ENCODE results near the gene RNU1-2. TPM values are rescaled to one million over a fixed set of nuclear protein-coding genes. Genes with fewer than 3 reads are reported as not detected.
"Not testable (repeated sequence)": the region's sequence is repeated elsewhere in the genome, so short reads cannot be mapped to it uniquely, and the experiment has no call there.

Gene RNU1-2
- total RNA-seq, 1 donor from 2014 or later, result 2,859 TPM

GRCh38 chr1:16926491-16927073 lies 30.8 kb downstream of the RNU1-2 start:
- H3K9me3 Mint-ChIP-seq (ENCODE audit: unreplicated experiment), result no peaks in the 10 kb centered on the region
- H3K4me3 Mint-ChIP-seq (ENCODE audit: unreplicated experiment), result no peak overlapping the region
- no peak for DNase-seq (ENCODE audit: extremely low spot score, unreplicated experiment)
- no peaks in the 10 kb centered on the region for H3K36me3 Mint-ChIP-seq (ENCODE audit: unreplicated experiment)
- no peaks in the 10 kb centered on the region for H3K27me3 Mint-ChIP-seq (ENCODE audit: unreplicated experiment)
- TF ChIP-seq CTCF (IDR thresholded peaks at IDR 0.05), result no peak
- H3K4me1 Mint-ChIP-seq (ENCODE audit: unreplicated experiment), result peaks cover 13% of the 10 kb centered on the region
- H3K27ac Mint-ChIP-seq (ENCODE audit: unreplicated experiment), result no peak overlapping the region

GRCh38 chr1:16927256-16927655 lies 31.5 kb downstream of the RNU1-2 start:
- H3K27me3 Mint-ChIP-seq (ENCODE audit: unreplicated experiment), result no peaks in the 10 kb centered on the region
- peaks cover 11% of the 10 kb centered on the region for H3K4me1 Mint-ChIP-seq (ENCODE audit: unreplicated experiment)
- no peak for DNase-seq (ENCODE audit: extremely low spot score, unreplicated experiment)
- TF ChIP-seq CTCF (IDR thresholded peaks at IDR 0.05), result no peak
- no peaks in the 10 kb centered on the region for H3K9me3 Mint-ChIP-seq (ENCODE audit: unreplicated experiment)
- no peak overlapping the region for H3K27ac Mint-ChIP-seq (ENCODE audit: unreplicated experiment)
- no peak overlapping the region for H3K4me3 Mint-ChIP-seq (ENCODE audit: unreplicated experiment)
- peaks cover under 1% of the 10 kb centered on the region for H3K36me3 Mint-ChIP-seq (ENCODE audit: unreplicated experiment)

GRCh38 chr1:16927711-16928485 lies 32.1 kb downstream of the RNU1-2 start:
- no peak for TF ChIP-seq CTCF (IDR thresholded peaks at IDR 0.05)
- Mint-ChIP-seq H3K36me3 (ENCODE audit: unreplicated experiment) (peaks cover 3% of the 10 kb centered on the region), H3K27me3 (ENCODE audit: unreplicated experiment) (no peaks in the 10 kb centered on the region), H3K27ac (ENCODE audit: unreplicated experiment) (peak overlapping the region; percentile 14), H3K4me1 (ENCODE audit: unreplicated experiment) (peaks cover 13% of the 10 kb centered on the region), H3K9me3 (ENCODE audit: unreplicated experiment) (no peaks in the 10 kb centered on the region), H3K4me3 (ENCODE audit: unreplicated experiment) (no peak overlapping the region)
- no peak for DNase-seq (ENCODE audit: extremely low spot score, unreplicated experiment)

GRCh38 chr1:16929146-16930041 lies 33.6 kb downstream of the RNU1-2 start:
- not testable (repeated sequence) for DNase-seq (ENCODE audit: extremely low spot score, unreplicated experiment); H3K36me3 Mint-ChIP-seq (ENCODE audit: unreplicated experiment); H3K4me3 Mint-ChIP-seq (ENCODE audit: unreplicated experiment); H3K27me3 Mint-ChIP-seq (ENCODE audit: unreplicated experiment); H3K9me3 Mint-ChIP-seq (ENCODE audit: unreplicated experiment); H3K27ac Mint-ChIP-seq (ENCODE audit: unreplicated experiment)
- peaks cover 13% of the 10 kb centered on the region for H3K4me1 Mint-ChIP-seq (ENCODE audit: unreplicated experiment)

- H3K36me3 Mint-ChIP-seq (ENCODE audit: unreplicated experiment); H3K27me3 Mint-ChIP-seq (ENCODE audit: unreplicated experiment); H3K4me1 Mint-ChIP-seq (ENCODE audit: unreplicated experiment); H3K27ac Mint-ChIP-seq (ENCODE audit: unreplicated experiment); H3K9me3 Mint-ChIP-seq (ENCODE audit: unreplicated experiment); DNase-seq (ENCODE audit: extremely low spot score, unreplicated experiment); H3K4me3 Mint-ChIP-seq (ENCODE audit: unreplicated experiment): not testable (repeated sequence)
Observed at GRCh38 chr1:16931206-16931934, 35.6 kb downstream of the RNU1-2 start.

- H3K27me3 Mint-ChIP-seq (ENCODE audit: unreplicated experiment); H3K9me3 Mint-ChIP-seq (ENCODE audit: unreplicated experiment); H3K4me3 Mint-ChIP-seq (ENCODE audit: unreplicated experiment); H3K4me1 Mint-ChIP-seq (ENCODE audit: unreplicated experiment); H3K27ac Mint-ChIP-seq (ENCODE audit: unreplicated experiment); DNase-seq (ENCODE audit: extremely low spot score, unreplicated experiment): not testable (repeated sequence)
- H3K36me3 Mint-ChIP-seq (ENCODE audit: unreplicated experiment), result peaks cover 11% of the 10 kb centered on the region
Observed at GRCh38 chr1:16933945-16934344, 38.2 kb downstream of the RNU1-2 start.

- peaks cover 11% of the 10 kb centered on the region for H3K36me3 Mint-ChIP-seq (ENCODE audit: unreplicated experiment)
- H3K4me3 Mint-ChIP-seq (ENCODE audit: unreplicated experiment); H3K27ac Mint-ChIP-seq (ENCODE audit: unreplicated experiment); H3K9me3 Mint-ChIP-seq (ENCODE audit: unreplicated experiment); H3K27me3 Mint-ChIP-seq (ENCODE audit: unreplicated experiment); DNase-seq (ENCODE audit: extremely low spot score, unreplicated experiment); H3K4me1 Mint-ChIP-seq (ENCODE audit: unreplicated experiment): not testable (repeated sequence)
Observed at GRCh38 chr1:16936580-16936979, 40.8 kb downstream of the RNU1-2 start.
